Adrenal gland (tissue), 12 donors: ENCODE results near the gene ARHGAP31. TPM values are rescaled to one million over a fixed set of nuclear protein-coding genes. Genes with fewer than 3 reads are reported as not detected.
A peak's percentile ranks its signal among the peaks of the same experiment; 100 is the strongest.

Source experiments
- DNase-seq, 7 donors: peaks; one replicate each; pipeline ENCODE4 v3.0.0-alpha.2; 2019 to 2020
- H3K27ac ChIP-seq, 5 donors: fragments of 200-600 bp; sonication (generic) in 4 of 5; 1 replicate in 3 of 5; 2 replicates in 2 of 5; pipeline versions ENCODE4 v1.5.1 to v1.8.0; 2016 to 2020; ENCODE audit warnings: mild to moderate bottlenecking in 1 of 5
- H3K27me3 ChIP-seq: fragments of 200-600 bp; 2 replicates; pipeline ENCODE4 v1.8.0; 2021
- H3K36me3 ChIP-seq, 2 donors: fragments of 200-600 bp; replicated peaks in 1 of 2; 1 replicate in 1 of 2; 2 replicates in 1 of 2; pipeline versions ENCODE4 v1.5.1 to v1.8.0; 2018 to 2022
- H3K4me1 ChIP-seq, 2 donors: fragments of 200-600 bp; replicated peaks in 1 of 2; 1 replicate in 1 of 2; 2 replicates in 1 of 2; pipeline versions ENCODE4 v1.5.1 to v1.8.0; 2018 to 2021
- H3K4me3 ChIP-seq, 4 donors: fragments of 200-600 bp; sonication (generic) in 3 of 4; one replicate each; pipeline ENCODE4 v1.5.1; 2016 to 2018
- H3K9me3 ChIP-seq, 3 donors: fragments of 200-600 bp; sonication (generic) in 1 of 3; replicated peaks in 1 of 3; 1 replicate in 2 of 3; 2 replicates in 1 of 3; pipeline versions ENCODE4 v1.5.1 to v1.8.0; 2016 to 2021
- CTCF ChIP-seq, 6 experiments: fragments of 450-650 bp in 4 of 6; fragments of 200-600 bp in 2 of 6; sonication (generic) in 1 of 6; IDR thresholded peaks; 1 replicate in 5 of 6; 2 replicates in 1 of 6; pipeline versions ENCODE4 v1.5.1 to v1.8.0; 2016 to 2021; ENCODE audit warnings: antibody characterized with exemption in 6 of 6, mild to moderate bottlenecking in 2 of 6, moderate library complexity in 1 of 6
- POLR2A ChIP-seq, 2 donors: fragments of 450-650 bp; IDR thresholded peaks; one replicate each; pipeline ENCODE4 v1.6.1; 2017; ENCODE audit warnings: antibody characterized with exemption in 2 of 2, mild to moderate bottlenecking in 2 of 2, moderate library complexity in 1 of 2
- WGBS, 4 donors: extraction: QIAGEN DNeasy Blood & Tissue Kit in 2 of 4; methylation state at CpG; one replicate each; pipeline versions ENCODE4 v1.1.5 to v1.1.7; 2013 to 2017; 5-methylcytosine and 5-hydroxymethylcytosine counted together
- intact Hi-C, 2 donors: fragments of 100-400 bp; cut with DNase I; formaldehyde crosslinking; loops; one replicate each; pipeline versions ENCODE4 v1.14.1 to v1.15.0; 2022 to 2023
- polyA plus RNA-seq, 3 donors: library from polyadenylated mRNA; stranded (reverse); fragments of 200-250 nt in 2 of 3; fragments of 350-450 nt in 1 of 3; fragmentation: Illumina TruSeq in 1 of 3; extraction: RNeasy Lipid Tissue Mini Kit (QIAGEN cat#74804) in 1 of 3; gene quantifications; one replicate each; pipeline ENCODE4 v1.2.3, GENCODE V29; 2013 to 2014
- total RNA-seq, 9 donors: library from RNA; depleted of rRNA in 4 of 9; stranded (reverse); fragments of >200 nt in 4 of 9; fragments of 120-200 nt in 1 of 9; fragmentation: NEBNext Ultra II Directional in 1 of 9; extraction: Animal tissue kit (Norgen Biotek cat#: 25700) in 1 of 9; gene quantifications; one replicate each; pipeline versions ENCODE4 v1.1.0 to v1.2.4, GENCODE V29; 2013 to 2023
- donor health status: healthy with polysubstance abuse.
- donor health status: Bipolar disorder and iron deficiency.
- donor health status: DM: yes; HTN: yes; CAD: no.
- donor health status: DM: no; HTN: no; CAD: no.
- donor health status: DM: no; HTN: no; CAD: no.
- donor health status: DM: yes; HTN: yes; CAD: no.

Gene ARHGAP31
- total and polyA plus RNA-seq, 12 donors, result 2.9 to 21.8 (median 9.4) TPM

GRCh38 chr3:119378259-119378803 lies 84.1 kb downstream of the ARHGAP31 start:
- TF ChIP-seq POLR2A (IDR thresholded peaks at IDR 0.05), result no peak
- TF ChIP-seq CTCF (IDR thresholded peaks at IDR 0.05), result no peak
- intact Hi-C loops, result no loop called here
- Histone ChIP-seq H3K4me1 (no peaks in the 10 kb centered on the region), H3K36me3 (peaks cover 0 to 11% of the 10 kb centered on the region in 2 donors), H3K4me3 (no peak overlapping the region), H3K27me3 (no peaks in the 10 kb centered on the region), H3K27ac (no peak overlapping the region), H3K9me3 (no peaks in the 10 kb centered on the region)
- no peak for DNase-seq
- WGBS, 4 donors, result 73 to 81% (median 75%) methylated on average over 7 to 8 of the region's 8 CpGs

- Histone ChIP-seq H3K9me3 (no peaks in the 10 kb centered on the region), H3K4me1 (no peaks in the 10 kb centered on the region), H3K27me3 (no peaks in the 10 kb centered on the region), H3K4me3 (no peak overlapping the region), H3K27ac (no peak overlapping the region), H3K36me3 (peaks cover 0 to 8% of the 10 kb centered on the region in 2 donors)
- intact Hi-C loops, result loop anchor here in 1 of 2 donors (10.0 kb wide), 1 partner anchor 106 kb away; no protein-coding TSS in a partner anchor
- 58 to 73% (median 69%) methylated on average over 3 of the region's 3 CpGs for WGBS, 4 donors
- TF ChIP-seq CTCF (IDR thresholded peaks at IDR 0.05), result peak in 1 of 6 experiments; percentile 9
- TF ChIP-seq POLR2A (IDR thresholded peaks at IDR 0.05), result no peak
- peak in 3 of 7 donors; percentile 15 to 40 (median 29) for DNase-seq
Measured at GRCh38 chr3:119380697-119381096, 86.5 kb downstream of the ARHGAP31 start.

- Histone ChIP-seq H3K4me1 (no peaks in the 10 kb centered on the region), H3K27ac (no peak overlapping the region), H3K36me3 (peaks cover 0 to 8% of the 10 kb centered on the region in 2 donors), H3K27me3 (no peaks in the 10 kb centered on the region), H3K9me3 (no peaks in the 10 kb centered on the region), H3K4me3 (no peak overlapping the region)
- TF ChIP-seq POLR2A (IDR thresholded peaks at IDR 0.05), result no peak
- no peak for TF ChIP-seq CTCF (IDR thresholded peaks at IDR 0.05)
- intact Hi-C loops, result loop anchor here in 1 of 2 donors (10.0 kb wide), 1 partner anchor 107 kb away; no protein-coding TSS in a partner anchor
- DNase-seq, result no peak
- WGBS, 4 donors, result 87 to 94% (median 89%) methylated on average over 7 of the region's 7 CpGs
Measured at GRCh38 chr3:119382134-119382533, 88.0 kb downstream of the ARHGAP31 start.

- no peak overlapping the region for H3K4me3 ChIP-seq
- peaks cover 0 to 5% of the 10 kb centered on the region in 2 donors for H3K36me3 ChIP-seq
- no peaks in the 10 kb centered on the region for H3K4me1 ChIP-seq
- TF ChIP-seq CTCF (IDR thresholded peaks at IDR 0.05) (peak in 2 of 6 experiments; percentile 7 to 20), POLR2A (IDR thresholded peaks at IDR 0.05) (no peak)
- H3K9me3 ChIP-seq, result no peaks in the 10 kb centered on the region
- no peak overlapping the region for H3K27ac ChIP-seq
- peak in 1 of 7 donors; percentile 20 for DNase-seq
- no peaks in the 10 kb centered on the region for H3K27me3 ChIP-seq
- WGBS, 4 donors, result 73 to 91% (median 88%) methylated on average over 8 of the region's 8 CpGs
- intact Hi-C loops, result loop anchor here in 1 of 2 donors (10.0 kb wide), 1 partner anchor 114 kb away; no protein-coding TSS in a partner anchor
Measured at GRCh38 chr3:119388577-119388976, 94.4 kb downstream of the ARHGAP31 start.
